Measurements from ENCODE around the gene MAS1L.

The MAS1L gene

DNA sequence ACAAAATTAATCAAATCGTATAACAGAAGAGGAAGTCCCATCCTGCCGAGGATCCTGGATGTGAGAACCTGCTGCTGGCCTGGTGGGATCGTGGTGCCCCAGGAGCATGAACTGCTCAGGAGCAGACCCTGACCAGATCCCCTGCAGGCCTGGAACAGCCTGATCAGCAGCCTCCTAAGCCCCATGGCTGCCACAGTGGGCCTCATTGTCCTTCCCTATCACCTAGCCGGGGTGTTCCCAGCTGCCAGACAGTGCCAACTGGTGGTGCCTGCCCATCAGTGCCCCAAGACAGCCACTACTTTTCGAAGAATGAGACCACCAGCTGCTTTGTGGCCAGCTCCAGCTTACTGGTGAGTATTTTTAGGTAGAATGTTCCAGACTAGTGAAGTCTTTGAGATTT, 19.6 kb upstream of the MAS1L start:
- no peak overlapping the region for H3K27ac ChIP-seq (ENCODE audit: low read length)
- H3K27me3 ChIP-seq (ENCODE audit: low read depth, low read length), result no peaks in the 10 kb centered on the region
- H3K79me2 ChIP-seq (ENCODE audit: low read length), result no peaks in the 10 kb centered on the region
- TF ChIP-seq EZH2phosphoT487 (IDR thresholded peaks at IDR 0.05; ENCODE audit: low read depth), result no peak
- TF ChIP-seq, protein P1, sequence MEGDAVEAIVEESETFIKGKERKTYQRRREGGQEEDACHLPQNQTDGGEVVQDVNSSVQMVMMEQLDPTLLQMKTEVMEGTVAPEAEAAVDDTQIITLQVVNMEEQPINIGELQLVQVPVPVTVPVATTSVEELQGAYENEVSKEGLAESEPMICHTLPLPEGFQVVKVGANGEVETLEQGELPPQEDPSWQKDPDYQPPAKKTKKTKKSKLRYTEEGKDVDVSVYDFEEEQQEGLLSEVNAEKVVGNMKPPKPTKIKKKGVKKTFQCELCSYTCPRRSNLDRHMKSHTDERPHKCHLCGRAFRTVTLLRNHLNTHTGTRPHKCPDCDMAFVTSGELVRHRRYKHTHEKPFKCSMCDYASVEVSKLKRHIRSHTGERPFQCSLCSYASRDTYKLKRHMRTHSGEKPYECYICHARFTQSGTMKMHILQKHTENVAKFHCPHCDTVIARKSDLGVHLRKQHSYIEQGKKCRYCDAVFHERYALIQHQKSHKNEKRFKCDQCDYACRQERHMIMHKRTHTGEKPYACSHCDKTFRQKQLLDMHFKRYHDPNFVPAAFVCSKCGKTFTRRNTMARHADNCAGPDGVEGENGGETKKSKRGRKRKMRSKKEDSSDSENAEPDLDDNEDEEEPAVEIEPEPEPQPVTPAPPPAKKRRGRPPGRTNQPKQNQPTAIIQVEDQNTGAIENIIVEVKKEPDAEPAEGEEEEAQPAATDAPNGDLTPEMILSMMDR (IDR thresholded peaks at IDR 0.05; ENCODE audit: low read depth, low read length), result no peak
- H3K4me3 ChIP-seq (ENCODE audit: low read length), result no peak overlapping the region
- no peak overlapping the region for H3K9ac ChIP-seq (ENCODE audit: low read length)
- H3K4me2 ChIP-seq (ENCODE audit: low read length), result no peak overlapping the region
- peaks cover 3% of the 10 kb centered on the region; the same call in 1 of the 2 replicates for H4K20me1 ChIP-seq (ENCODE audit: insufficient read depth, low read length)
- no peaks in the 10 kb centered on the region for H3K36me3 ChIP-seq (replicated peaks; ENCODE audit: low read depth, low read length)
- H2AFZ ChIP-seq (ENCODE audit: low read depth, low read length), result no peak overlapping the region
- no peaks in the 10 kb centered on the region for H3K9me3 ChIP-seq (ENCODE audit: insufficient read depth, low read length)
- peaks cover 30% of the 10 kb centered on the region for H3K4me1 ChIP-seq (ENCODE audit: low read length)

DNA sequence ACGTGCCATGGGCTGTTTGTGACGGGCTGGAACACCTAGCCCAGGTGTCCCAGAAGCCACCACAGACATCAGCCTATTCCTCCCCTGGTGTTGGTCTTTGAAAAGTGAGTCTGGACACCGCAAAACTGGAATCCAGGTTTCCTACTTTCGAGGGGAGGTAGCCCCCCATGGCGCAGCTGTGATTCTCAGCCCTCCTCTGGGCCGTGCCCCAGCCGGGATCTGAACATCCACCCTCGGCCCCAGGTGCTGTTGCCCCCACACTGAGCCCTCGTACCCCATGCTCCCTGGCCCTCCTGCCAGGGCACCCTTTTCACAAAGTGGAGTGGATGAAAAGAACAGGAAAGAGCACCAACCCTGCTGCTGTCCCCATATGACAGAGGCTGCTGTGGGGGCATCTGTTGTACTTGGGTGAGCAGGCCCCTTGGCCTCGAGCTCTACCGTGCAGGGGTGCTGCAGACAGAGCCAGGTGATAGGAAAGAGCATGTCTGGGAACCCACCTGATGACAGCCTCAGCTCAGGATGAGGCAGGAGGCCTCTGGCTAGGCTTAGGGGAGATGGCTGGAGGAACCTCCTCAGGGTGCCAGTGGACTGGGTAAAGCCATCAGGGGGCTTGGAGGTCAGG, 18.8 kb upstream of the MAS1L start:
- Histone ChIP-seq H3K9me3 (ENCODE audit: insufficient read depth, low read length) (no peaks in the 10 kb centered on the region), H4K20me1 (ENCODE audit: insufficient read depth, low read length) (peaks cover 3% of the 10 kb centered on the region; the same call in 1 of the 2 replicates), H3K36me3 (replicated peaks; ENCODE audit: low read depth, low read length) (no peaks in the 10 kb centered on the region), H2AFZ (ENCODE audit: low read depth, low read length) (no peak overlapping the region), H3K4me2 (ENCODE audit: low read length) (no peak overlapping the region), H3K9ac (ENCODE audit: low read length) (no peak overlapping the region), H3K4me3 (ENCODE audit: low read length) (no peak overlapping the region), H3K27ac (ENCODE audit: low read length) (no peak overlapping the region), H3K4me1 (ENCODE audit: low read length) (peaks cover 30% of the 10 kb centered on the region), H3K27me3 (ENCODE audit: low read depth, low read length) (no peaks in the 10 kb centered on the region), H3K79me2 (ENCODE audit: low read length) (no peaks in the 10 kb centered on the region)
- TF ChIP-seq, protein P1 (IDR thresholded peaks at IDR 0.05; ENCODE audit: low read depth, low read length), result no peak
- TF ChIP-seq EZH2phosphoT487 (IDR thresholded peaks at IDR 0.05; ENCODE audit: low read depth), result no peak

DNA sequence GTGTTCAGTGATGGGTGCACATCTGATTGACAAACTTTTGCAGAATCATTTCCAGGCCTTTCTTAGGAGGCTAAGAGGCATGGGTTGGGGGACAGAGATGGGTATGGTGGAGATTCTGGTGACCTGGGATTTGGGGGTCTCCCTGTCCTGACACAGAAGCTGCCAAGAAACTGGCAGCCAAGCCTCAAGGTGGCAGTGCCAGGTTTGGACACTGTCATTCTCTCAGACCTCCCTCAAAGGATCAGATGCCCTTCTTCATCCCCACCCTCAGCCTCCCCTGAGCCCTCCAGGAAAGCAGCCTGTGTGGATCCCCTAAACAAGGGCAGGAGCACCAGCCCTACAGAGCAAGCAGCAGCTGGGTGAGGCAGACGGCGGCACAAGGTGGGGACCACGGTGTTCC, 18.1 kb upstream of the MAS1L start:
- Histone ChIP-seq H3K4me1 (ENCODE audit: low read length) (peaks cover 28% of the 10 kb centered on the region), H2AFZ (ENCODE audit: low read depth, low read length) (no peak overlapping the region), H3K4me2 (ENCODE audit: low read length) (no peak overlapping the region), H3K27me3 (ENCODE audit: low read depth, low read length) (no peaks in the 10 kb centered on the region), H3K9ac (ENCODE audit: low read length) (no peak overlapping the region), H3K9me3 (ENCODE audit: insufficient read depth, low read length) (no peaks in the 10 kb centered on the region), H3K27ac (ENCODE audit: low read length) (no peak overlapping the region), H3K79me2 (ENCODE audit: low read length) (no peaks in the 10 kb centered on the region), H3K4me3 (ENCODE audit: low read length) (no peak overlapping the region), H3K36me3 (replicated peaks; ENCODE audit: low read depth, low read length) (no peaks in the 10 kb centered on the region), H4K20me1 (ENCODE audit: insufficient read depth, low read length) (peaks cover 3% of the 10 kb centered on the region; the same call in 1 of the 2 replicates)
- TF ChIP-seq EZH2phosphoT487 (IDR thresholded peaks at IDR 0.05; ENCODE audit: low read depth), result no peak

DNA sequence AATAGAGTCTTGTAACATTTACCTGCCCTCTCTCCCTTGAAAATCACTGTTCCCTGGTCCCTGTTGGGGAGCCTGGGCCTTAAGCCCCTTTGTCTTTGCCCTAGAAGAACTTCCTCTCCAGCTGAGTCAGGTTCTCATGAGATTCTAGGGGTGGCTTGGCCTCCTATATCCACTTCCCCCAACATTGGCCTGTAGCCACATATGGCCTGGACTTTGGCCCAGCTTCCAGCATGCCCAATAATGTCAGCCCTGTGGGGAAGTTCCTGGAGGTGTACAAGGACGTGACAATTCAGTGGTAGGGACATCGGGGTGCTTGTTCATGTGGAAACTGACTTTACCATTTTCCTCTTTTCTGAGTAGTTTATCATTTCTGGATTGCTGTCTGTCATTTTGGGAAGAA, 17.2 kb upstream of the MAS1L start:
- Histone ChIP-seq H3K9ac (ENCODE audit: low read length) (no peak overlapping the region), H3K4me3 (ENCODE audit: low read length) (no peak overlapping the region), H2AFZ (ENCODE audit: low read depth, low read length) (no peak overlapping the region), H3K27me3 (ENCODE audit: low read depth, low read length) (no peaks in the 10 kb centered on the region), H3K79me2 (ENCODE audit: low read length) (no peaks in the 10 kb centered on the region), H3K4me1 (ENCODE audit: low read length) (peaks cover 20% of the 10 kb centered on the region), H4K20me1 (ENCODE audit: insufficient read depth, low read length) (peaks cover 3% of the 10 kb centered on the region; the same call in 1 of the 2 replicates), H3K9me3 (ENCODE audit: insufficient read depth, low read length) (no peaks in the 10 kb centered on the region), H3K27ac (ENCODE audit: low read length) (no peak overlapping the region), H3K36me3 (replicated peaks; ENCODE audit: low read depth, low read length) (no peaks in the 10 kb centered on the region), H3K4me2 (ENCODE audit: low read length) (no peak overlapping the region)
- TF ChIP-seq EZH2phosphoT487 (IDR thresholded peaks at IDR 0.05; ENCODE audit: low read depth), result no peak
- TF ChIP-seq, protein P1 (IDR thresholded peaks at IDR 0.05; ENCODE audit: low read depth, low read length), result no peak

Measured in OCI-LY3 (cell line).